GM19468 (cell line): Measurements from ENCODE around the gene COQ10B.
"Not testable (repeated sequence)": the region's sequence is repeated elsewhere in the genome, so short reads cannot be mapped to it uniquely, and the experiment has no call there.

ENCODE experiments used
- ATAC-seq: cut with Tn5 transposase; IDR thresholded peaks from one replicate; pipeline ENCODE4 v1.9.1; 2021; ENCODE audit warnings: mild to moderate bottlenecking, moderate library complexity, moderate number of reproducible peaks; ENCODE audit not compliant: unreplicated experiment; ENCODE audit errors: extremely low read depth

Gene COQ10B

GRCh38 chr2:197453123-197453913 lies at the start of gene COQ10B:
COQ10B (plus strand) TSS chr2:197453552; CDS start chr2:197453561, 9 bp downstream.
- ATAC-seq = peak; percentile 96

GRCh38 chr2:197405582-197405981 lies 47.8 kb upstream of the COQ10B start:
- no peak for ATAC-seq

- ATAC-seq = no peak
These were observed 39.3 kb upstream of the COQ10B start for GRCh38 chr2:197414039-197414438.

GRCh38 chr2:197414515-197414914 lies 38.8 kb upstream of the COQ10B start:
- ATAC-seq = no peak

GRCh38 chr2:197416268-197416667 lies 37.1 kb upstream of the COQ10B start:
- no peak for ATAC-seq

GRCh38 chr2:197419438-197419837 lies 33.9 kb upstream of the COQ10B start:
- ATAC-seq = no peak

- no peak for ATAC-seq
These were observed 30.0 kb upstream of the COQ10B start for GRCh38 chr2:197423307-197423706.

- no peak for ATAC-seq
These were observed 27.8 kb upstream of the COQ10B start for GRCh38 chr2:197425550-197425949.

- ATAC-seq = no peak
These were observed 26.4 kb upstream of the COQ10B start for GRCh38 chr2:197426723-197427603.

- no peak for ATAC-seq
These were observed 25.4 kb upstream of the COQ10B start for GRCh38 chr2:197427986-197428385.

GRCh38 chr2:197431858-197432257 lies 21.5 kb upstream of the COQ10B start:
- ATAC-seq = no peak

GRCh38 chr2:197432527-197432926 lies 20.8 kb upstream of the COQ10B start:
- not testable (repeated sequence) for ATAC-seq

- no peak for ATAC-seq
These were observed 19.4 kb upstream of the COQ10B start for GRCh38 chr2:197433780-197434438.

GRCh38 chr2:197434541-197435513 lies 18.5 kb upstream of the COQ10B start, which contains the start of gene SF3B1:
SF3B1 (minus strand) TSS chr2:197435028; CDS start chr2:197434999, 29 bp downstream.
- ATAC-seq = peak; percentile 89

- ATAC-seq = no peak
These were observed 17.5 kb upstream of the COQ10B start for GRCh38 chr2:197435598-197436420.

- no peak for ATAC-seq
These were observed 16.0 kb upstream of the COQ10B start for GRCh38 chr2:197437380-197437779.

- ATAC-seq = no peak
These were observed 10.5 kb upstream of the COQ10B start for GRCh38 chr2:197442857-197443256.

- ATAC-seq = no peak
These were observed 7.6 kb upstream of the COQ10B start for GRCh38 chr2:197445746-197446145.

- no peak for ATAC-seq
These were observed 6.5 kb upstream of the COQ10B start for GRCh38 chr2:197446844-197447243.
